K562 (cell line): Measurements from ENCODE around the gene CDCP1. TPM values are rescaled to one million over a fixed set of nuclear protein-coding genes. Genes with fewer than 3 reads are reported as not detected.
A peak's percentile ranks its signal among the peaks of the same experiment; 100 is the strongest.

Source experiments
- CEBPB ChIP-seq: fragments of 450-650 bp; IDR thresholded peaks from 2 replicates; pipeline ENCODE4 v1.6.1; 2016; ENCODE audit warnings: missing genetic modification characterization, missing compliant biosample characterization
- CREB3 ChIP-seq: fragments of 450-650 bp; conservative IDR thresholded peaks from 2 replicates; pipeline ENCODE4 v1.6.1; 2016; ENCODE audit warnings: missing genetic modification characterization, low read depth, mild to moderate bottlenecking, missing compliant biosample characterization, moderate library complexity
- ETV5 ChIP-seq: sonication (generic); formaldehyde crosslinking; IDR thresholded peaks from 2 replicates; pipeline ENCODE4 v1.4.0; 2020; ENCODE audit warnings: low read depth, mild to moderate bottlenecking, missing genetic modification reagents
- RBM39 ChIP-seq: fragments of 200-400 bp; formaldehyde crosslinking; optimal IDR thresholded peaks from 2 replicates; pipeline ENCODE3; 2018; ENCODE audit warnings: low read depth, low read length
- SNRNP70 ChIP-seq: fragments of 200-400 bp; formaldehyde crosslinking; optimal IDR thresholded peaks from 2 replicates; pipeline ENCODE3; 2017; ENCODE audit warnings: low read depth, low read length
- SRF ChIP-seq, 2 experiments: fragments of 250-450, 450-650 bp in 1 of 2; sonication (Bioruptor Pico) in 1 of 2; sonication (generic) in 1 of 2; formaldehyde crosslinking; IDR thresholded peaks; 2 replicates each; pipeline versions ENCODE4 v1.5.0 to v1.5.1; 2020 to 2022; ENCODE audit warnings: mild to moderate bottlenecking in 1 of 2, missing genetic modification reagents in 1 of 2
- ZBED1 ChIP-seq: IDR thresholded peaks from 2 replicates; pipeline ENCODE4 v1.6.1; 2014
- ZNF277 ChIP-seq: fragments of 250-450 bp; sonication (Bioruptor Pico); IDR thresholded peaks from 2 replicates; pipeline ENCODE4 v1.8.0; 2022; ENCODE audit warnings: inconsistent platforms, mild to moderate bottlenecking, moderate library complexity, borderline replicate concordance
- ZNF324 ChIP-seq: fragments of 250-450 bp; sonication (Bioruptor Pico); IDR thresholded peaks from 2 replicates; pipeline ENCODE4 v1.4.0; 2020; ENCODE audit warnings: mild to moderate bottlenecking
- ZNF511 ChIP-seq: sonication (generic); formaldehyde crosslinking; IDR thresholded peaks from 2 replicates; pipeline ENCODE4 v1.8.0; 2022; ENCODE audit warnings: mild to moderate bottlenecking, missing genetic modification reagents
- polyA plus RNA-seq, 8 experiments: library from polyadenylated mRNA; depleted of rRNA in 4 of 8; stranded (reverse) in 5 of 8; unstranded in 3 of 8; fragments of >200 nt; fragmentation: Nextera tagmentation in 2 of 8; fragmentation: Illumina TruSeq in 1 of 8; extraction: Ambion mirVana in 2 of 8; extraction: Trizol in 1 of 8; gene quantifications; 2 replicates each; pipeline versions ENCODE4 v1.2.1 to v1.2.3, GENCODE V29; 2011 to 2014; ENCODE audit warnings: inconsistent platforms in 1 of 8, missing spikeins in 1 of 8
- total RNA-seq, 7 experiments: library from RNA; depleted of rRNA in 6 of 7; stranded (reverse); fragments of >200 nt in 6 of 7; fragmentation: Illumina TruSeq in 2 of 7; extraction: Trizol in 2 of 7; gene quantifications; 2 replicates each; pipeline versions ENCODE4 v1.2.1 to v1.2.3, GENCODE V29; 2011 to 2021; ENCODE audit warnings: low replicate concordance in 1 of 7
- TF ChIP-seq, protein P1 (sequence below), 2 experiments: fragments of 450-650 bp in 1 of 2; sonication (generic) in 1 of 2; formaldehyde crosslinking in 1 of 2; IDR thresholded peaks; 2 replicates each; pipeline versions ENCODE4 v1.7.1 to v1.9.0; 2016 to 2022; ENCODE audit warnings: inconsistent platforms in 1 of 2, mild to moderate bottlenecking in 1 of 2, missing genetic modification reagents in 1 of 2
- TF ChIP-seq, protein P2 (sequence below): fragments of 450-650 bp; formaldehyde crosslinking; IDR thresholded peaks from 2 replicates; pipeline ENCODE4 v1.4.0; 2020; ENCODE audit warnings: mild to moderate bottlenecking, moderate library complexity

CDCP1 gene
- total and polyA plus RNA-seq, 9 of the 15 experiments (the other 6 are each of a cell fraction or from before 2014, with no cell fraction given) = 3.9 to 16.4 (median 5.2) TPM

GRCh38 chr3:45104715-45105711 is 41.2 kb downstream of the CDCP1 start (continued):
- TF ChIP-seq SNRNP70 (no peak), ETV5 (peak; percentile 56), RBM39 (no peak), CEBPB (tag) (no peak), ZNF324 (CRISPR knock-in tag) (no peak), CREB3 (tag) (peak; percentile 19; the same call in 1 of the 2 replicates), ZNF511 (CRISPR knock-in tag) (no peak), ZBED1 (no peak), SRF (CRISPR knock-in tag; IDR thresholded peaks at IDR 0.05) (no peak), ZNF277 (CRISPR knock-in tag) (no peak)
- TF ChIP-seq, protein P1, sequence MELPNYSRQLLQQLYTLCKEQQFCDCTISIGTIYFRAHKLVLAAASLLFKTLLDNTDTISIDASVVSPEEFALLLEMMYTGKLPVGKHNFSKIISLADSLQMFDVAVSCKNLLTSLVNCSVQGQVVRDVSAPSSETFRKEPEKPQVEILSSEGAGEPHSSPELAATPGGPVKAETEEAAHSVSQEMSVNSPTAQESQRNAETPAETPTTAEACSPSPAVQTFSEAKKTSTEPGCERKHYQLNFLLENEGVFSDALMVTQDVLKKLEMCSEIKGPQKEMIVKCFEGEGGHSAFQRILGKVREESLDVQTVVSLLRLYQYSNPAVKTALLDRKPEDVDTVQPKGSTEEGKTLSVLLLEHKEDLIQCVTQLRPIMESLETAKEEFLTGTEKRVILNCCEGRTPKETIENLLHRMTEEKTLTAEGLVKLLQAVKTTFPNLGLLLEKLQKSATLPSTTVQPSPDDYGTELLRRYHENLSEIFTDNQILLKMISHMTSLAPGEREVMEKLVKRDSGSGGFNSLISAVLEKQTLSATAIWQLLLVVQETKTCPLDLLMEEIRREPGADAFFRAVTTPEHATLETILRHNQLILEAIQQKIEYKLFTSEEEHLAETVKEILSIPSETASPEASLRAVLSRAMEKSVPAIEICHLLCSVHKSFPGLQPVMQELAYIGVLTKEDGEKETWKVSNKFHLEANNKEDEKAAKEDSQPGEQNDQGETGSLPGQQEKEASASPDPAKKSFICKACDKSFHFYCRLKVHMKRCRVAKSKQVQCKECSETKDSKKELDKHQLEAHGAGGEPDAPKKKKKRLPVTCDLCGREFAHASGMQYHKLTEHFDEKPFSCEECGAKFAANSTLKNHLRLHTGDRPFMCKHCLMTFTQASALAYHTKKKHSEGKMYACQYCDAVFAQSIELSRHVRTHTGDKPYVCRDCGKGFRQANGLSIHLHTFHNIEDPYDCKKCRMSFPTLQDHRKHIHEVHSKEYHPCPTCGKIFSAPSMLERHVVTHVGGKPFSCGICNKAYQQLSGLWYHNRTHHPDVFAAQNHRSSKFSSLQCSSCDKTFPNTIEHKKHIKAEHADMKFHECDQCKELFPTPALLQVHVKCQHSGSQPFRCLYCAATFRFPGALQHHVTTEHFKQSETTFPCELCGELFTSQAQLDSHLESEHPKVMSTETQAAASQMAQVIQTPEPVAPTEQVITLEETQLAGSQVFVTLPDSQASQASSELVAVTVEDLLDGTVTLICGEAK (IDR thresholded peaks at IDR 0.05) = peak; percentile 11; the same call in 1 of the 2 replicates
- TF ChIP-seq, protein P1 (CRISPR knock-in tag; IDR thresholded peaks at IDR 0.05) = no peak
- TF ChIP-seq, protein P2, sequence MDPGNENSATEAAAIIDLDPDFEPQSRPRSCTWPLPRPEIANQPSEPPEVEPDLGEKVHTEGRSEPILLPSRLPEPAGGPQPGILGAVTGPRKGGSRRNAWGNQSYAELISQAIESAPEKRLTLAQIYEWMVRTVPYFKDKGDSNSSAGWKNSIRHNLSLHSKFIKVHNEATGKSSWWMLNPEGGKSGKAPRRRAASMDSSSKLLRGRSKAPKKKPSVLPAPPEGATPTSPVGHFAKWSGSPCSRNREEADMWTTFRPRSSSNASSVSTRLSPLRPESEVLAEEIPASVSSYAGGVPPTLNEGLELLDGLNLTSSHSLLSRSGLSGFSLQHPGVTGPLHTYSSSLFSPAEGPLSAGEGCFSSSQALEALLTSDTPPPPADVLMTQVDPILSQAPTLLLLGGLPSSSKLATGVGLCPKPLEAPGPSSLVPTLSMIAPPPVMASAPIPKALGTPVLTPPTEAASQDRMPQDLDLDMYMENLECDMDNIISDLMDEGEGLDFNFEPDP (CRISPR knock-in tag) = no peak; the same call in 1 of the 2 replicates
